ENCODE data around the gene FEM1B.

FEM1B gene

DNA sequence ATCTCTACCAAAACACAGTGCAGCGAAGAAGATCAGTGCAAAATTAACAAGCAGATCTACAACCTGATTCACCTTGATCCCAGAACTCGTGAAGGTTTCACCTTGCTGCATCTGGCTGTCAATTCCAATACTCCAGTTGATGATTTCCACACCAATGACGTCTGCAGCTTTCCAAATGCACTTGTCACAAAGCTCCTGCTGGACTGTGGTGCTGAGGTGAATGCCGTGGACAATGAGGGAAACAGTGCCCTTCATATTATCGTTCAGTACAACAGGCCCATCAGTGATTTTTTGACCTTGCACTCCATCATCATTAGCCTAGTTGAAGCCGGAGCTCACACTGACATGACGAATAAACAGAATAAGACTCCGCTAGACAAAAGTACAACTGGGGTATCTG is 13.2 kb downstream of the FEM1B start:
- Histone ChIP-seq H3K9me3 (ENCODE audit: control insufficient read depth, insufficient read depth, low read length) (no peaks in the 10 kb centered on the region), H3K9ac (ENCODE audit: low read depth, low read length) (no peak overlapping the region), H3K27me3 (ENCODE audit: control insufficient read depth, insufficient read depth, low read length) (no peaks in the 10 kb centered on the region), H3K4me1 (ENCODE audit: control insufficient read depth, insufficient read depth, low read length) (peaks cover 32% of the 10 kb centered on the region), H3K4me3 (ENCODE audit: low read depth, low read length) (no peak overlapping the region), H3K36me3 (ENCODE audit: control insufficient read depth, insufficient read depth, low read length) (peaks cover 15% of the 10 kb centered on the region)

GRCh38 chr15:68292157-68292781 is 14.7 kb downstream of the FEM1B start:
- Histone ChIP-seq H3K4me1 (ENCODE audit: control insufficient read depth, insufficient read depth, low read length) (peaks cover 26% of the 10 kb centered on the region), H3K9me3 (ENCODE audit: control insufficient read depth, insufficient read depth, low read length) (no peaks in the 10 kb centered on the region), H3K27me3 (ENCODE audit: control insufficient read depth, insufficient read depth, low read length) (no peaks in the 10 kb centered on the region), H3K9ac (ENCODE audit: low read depth, low read length) (no peak overlapping the region), H3K36me3 (ENCODE audit: control insufficient read depth, insufficient read depth, low read length) (peaks cover 15% of the 10 kb centered on the region), H3K4me3 (ENCODE audit: low read depth, low read length) (no peak overlapping the region)

- peaks cover 15% of the 10 kb centered on the region for H3K36me3 ChIP-seq (ENCODE audit: control insufficient read depth, insufficient read depth, low read length)
Measured at GRCh38 chr15:68292967-68293366, 15.4 kb downstream of the FEM1B start.

GRCh38 chr15:68295014-68295805 is 17.7 kb downstream of the FEM1B start:
- Histone ChIP-seq H3K9ac (ENCODE audit: low read depth, low read length) (no peak overlapping the region), H3K36me3 (ENCODE audit: control insufficient read depth, insufficient read depth, low read length) (peaks cover 7% of the 10 kb centered on the region), H3K9me3 (ENCODE audit: control insufficient read depth, insufficient read depth, low read length) (no peaks in the 10 kb centered on the region), H3K4me1 (ENCODE audit: control insufficient read depth, insufficient read depth, low read length) (peaks cover 17% of the 10 kb centered on the region), H3K4me3 (ENCODE audit: low read depth, low read length) (no peak overlapping the region), H3K27me3 (ENCODE audit: control insufficient read depth, insufficient read depth, low read length) (no peaks in the 10 kb centered on the region)

More at GRCh38 chr15:68292967-68293366, 15.4 kb downstream of the FEM1B start:
- Histone ChIP-seq H3K9me3 (ENCODE audit: control insufficient read depth, insufficient read depth, low read length) (no peaks in the 10 kb centered on the region), H3K27me3 (ENCODE audit: control insufficient read depth, insufficient read depth, low read length) (no peaks in the 10 kb centered on the region), H3K4me1 (ENCODE audit: control insufficient read depth, insufficient read depth, low read length) (peaks cover 26% of the 10 kb centered on the region), H3K9ac (ENCODE audit: low read depth, low read length) (no peak overlapping the region), H3K4me3 (ENCODE audit: low read depth, low read length) (no peak overlapping the region)

- H3K9me3 ChIP-seq (ENCODE audit: control insufficient read depth, insufficient read depth, low read length) = no peaks in the 10 kb centered on the region
- H3K4me3 ChIP-seq (ENCODE audit: low read depth, low read length) = no peak overlapping the region
- no peaks in the 10 kb centered on the region for H3K4me1 ChIP-seq (ENCODE audit: control insufficient read depth, insufficient read depth, low read length)
- no peak overlapping the region for H3K9ac ChIP-seq (ENCODE audit: low read depth, low read length)
- H3K27me3 ChIP-seq (ENCODE audit: control insufficient read depth, insufficient read depth, low read length) = no peaks in the 10 kb centered on the region
- no peaks in the 10 kb centered on the region for H3K36me3 ChIP-seq (ENCODE audit: control insufficient read depth, insufficient read depth, low read length)
Measured at GRCh38 chr15:68298336-68298735, 20.8 kb downstream of the FEM1B start.

GRCh38 chr15:68298882-68299381 is 21.4 kb downstream of the FEM1B start:
- no peak overlapping the region for H3K4me3 ChIP-seq (ENCODE audit: low read depth, low read length)
- no peak overlapping the region for H3K9ac ChIP-seq (ENCODE audit: low read depth, low read length)
- no peaks in the 10 kb centered on the region for H3K4me1 ChIP-seq (ENCODE audit: control insufficient read depth, insufficient read depth, low read length)
- H3K36me3 ChIP-seq (ENCODE audit: control insufficient read depth, insufficient read depth, low read length) = no peaks in the 10 kb centered on the region
- no peaks in the 10 kb centered on the region for H3K27me3 ChIP-seq (ENCODE audit: control insufficient read depth, insufficient read depth, low read length)
- H3K9me3 ChIP-seq (ENCODE audit: control insufficient read depth, insufficient read depth, low read length) = no peaks in the 10 kb centered on the region

DNA sequence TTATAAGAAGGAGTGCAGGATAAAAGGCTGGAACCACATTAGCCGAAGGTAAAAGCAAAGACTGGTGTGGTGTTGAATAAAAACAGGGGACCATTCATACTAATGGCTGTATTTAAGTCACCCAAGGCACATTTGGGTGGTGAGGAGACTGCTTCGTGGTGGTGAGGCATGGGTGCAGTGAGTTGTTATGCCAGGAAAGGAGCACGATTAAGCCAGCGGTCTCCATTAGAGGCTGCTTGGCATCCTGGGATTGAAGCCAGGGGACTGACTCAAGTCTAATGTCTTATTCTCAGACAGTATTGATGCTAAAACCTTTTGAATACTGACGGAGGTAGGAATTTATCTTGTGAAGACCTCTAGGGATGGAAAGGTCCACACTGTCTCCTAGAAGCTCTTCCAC is 21.9 kb downstream of the FEM1B start:
- Histone ChIP-seq H3K9me3 (ENCODE audit: control insufficient read depth, insufficient read depth, low read length) (no peaks in the 10 kb centered on the region), H3K27me3 (ENCODE audit: control insufficient read depth, insufficient read depth, low read length) (no peaks in the 10 kb centered on the region), H3K9ac (ENCODE audit: low read depth, low read length) (no peak overlapping the region), H3K4me3 (ENCODE audit: low read depth, low read length) (no peak overlapping the region), H3K4me1 (ENCODE audit: control insufficient read depth, insufficient read depth, low read length) (peaks cover under 1% of the 10 kb centered on the region), H3K36me3 (ENCODE audit: control insufficient read depth, insufficient read depth, low read length) (no peaks in the 10 kb centered on the region)

GRCh38 chr15:68300115-68300940 is 22.8 kb downstream of the FEM1B start:
- Histone ChIP-seq H3K27me3 (ENCODE audit: control insufficient read depth, insufficient read depth, low read length) (no peaks in the 10 kb centered on the region), H3K9me3 (ENCODE audit: control insufficient read depth, insufficient read depth, low read length) (no peaks in the 10 kb centered on the region), H3K4me1 (ENCODE audit: control insufficient read depth, insufficient read depth, low read length) (peaks cover 9% of the 10 kb centered on the region), H3K9ac (ENCODE audit: low read depth, low read length) (no peak overlapping the region), H3K4me3 (ENCODE audit: low read depth, low read length) (no peak overlapping the region), H3K36me3 (ENCODE audit: control insufficient read depth, insufficient read depth, low read length) (no peaks in the 10 kb centered on the region)

DNA sequence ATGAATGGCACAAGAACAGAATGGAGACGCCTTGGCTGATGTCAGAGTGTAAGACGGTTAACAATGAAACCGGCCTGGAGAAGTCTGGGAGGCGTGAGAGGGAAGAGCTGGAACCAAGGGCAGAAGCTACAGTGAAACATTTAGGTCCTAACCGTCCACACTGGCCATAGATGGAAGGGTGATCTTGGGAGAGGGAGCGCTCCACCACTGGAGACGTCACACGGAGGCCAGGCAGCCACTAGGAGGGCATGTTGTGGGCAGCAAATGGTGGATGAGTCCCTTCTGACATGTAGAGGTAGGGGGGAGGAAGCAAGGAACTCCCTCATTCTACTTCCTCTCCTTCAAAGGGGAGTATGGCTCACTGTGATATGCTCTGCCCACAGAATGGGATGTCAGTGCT is 23.8 kb downstream of the FEM1B start:
- H3K4me3 ChIP-seq (ENCODE audit: low read depth, low read length) = no peak overlapping the region
- no peaks in the 10 kb centered on the region for H3K9me3 ChIP-seq (ENCODE audit: control insufficient read depth, insufficient read depth, low read length)
- H3K36me3 ChIP-seq (ENCODE audit: control insufficient read depth, insufficient read depth, low read length) = no peaks in the 10 kb centered on the region
- H3K9ac ChIP-seq (ENCODE audit: low read depth, low read length) = no peak overlapping the region
- H3K4me1 ChIP-seq (ENCODE audit: control insufficient read depth, insufficient read depth, low read length) = peaks cover 13% of the 10 kb centered on the region
- H3K27me3 ChIP-seq (ENCODE audit: control insufficient read depth, insufficient read depth, low read length) = no peaks in the 10 kb centered on the region

GRCh38 chr15:68302729-68303128 is 25.2 kb downstream of the FEM1B start:
- no peak overlapping the region for H3K9ac ChIP-seq (ENCODE audit: low read depth, low read length)
- peaks cover 19% of the 10 kb centered on the region for H3K4me1 ChIP-seq (ENCODE audit: control insufficient read depth, insufficient read depth, low read length)
- H3K4me3 ChIP-seq (ENCODE audit: low read depth, low read length) = no peak overlapping the region
- no peaks in the 10 kb centered on the region for H3K9me3 ChIP-seq (ENCODE audit: control insufficient read depth, insufficient read depth, low read length)
- H3K27me3 ChIP-seq (ENCODE audit: control insufficient read depth, insufficient read depth, low read length) = no peaks in the 10 kb centered on the region
- no peaks in the 10 kb centered on the region for H3K36me3 ChIP-seq (ENCODE audit: control insufficient read depth, insufficient read depth, low read length)

- peaks cover 19% of the 10 kb centered on the region for H3K4me1 ChIP-seq (ENCODE audit: control insufficient read depth, insufficient read depth, low read length)
- H3K9me3 ChIP-seq (ENCODE audit: control insufficient read depth, insufficient read depth, low read length) = no peaks in the 10 kb centered on the region
- no peaks in the 10 kb centered on the region for H3K27me3 ChIP-seq (ENCODE audit: control insufficient read depth, insufficient read depth, low read length)
- H3K4me3 ChIP-seq (ENCODE audit: low read depth, low read length) = no peak overlapping the region
- no peaks in the 10 kb centered on the region for H3K36me3 ChIP-seq (ENCODE audit: control insufficient read depth, insufficient read depth, low read length)
- no peak overlapping the region for H3K9ac ChIP-seq (ENCODE audit: low read depth, low read length)
Measured at GRCh38 chr15:68303134-68303533, 25.6 kb downstream of the FEM1B start.

Measured in iPS-15b (cell line).